Natural killer cell (primary cell): ENCODE measurements around the gene AFAP1. TPM values are rescaled to one million over a fixed set of nuclear protein-coding genes. Genes with fewer than 3 reads are reported as not detected.

Source experiments
- ATAC-seq, 3 donors: fragments of 150-1000 bp in 2 of 3; fragments of 200-7000 bp in 1 of 3; cut with Tn5 transposase; 1 replicate in 1 of 3; 2 replicates in 2 of 3; pipeline ENCODE4 v1.10.0; 2021; ENCODE audit warnings: mild to moderate bottlenecking in 2 of 3, moderate library complexity in 2 of 3
- DNase-seq, 2 donors: peaks; one replicate each; pipeline versions ENCODE4 v3.0.0 to v3.0.0-alpha.2; 2013 to 2021; ENCODE audit warnings: mixed read lengths in 1 of 2
- H3K27ac ChIP-seq: one replicate; pipeline ENCODE4 v1.5.1; 2013; ENCODE audit warnings: mild to moderate bottlenecking, low read length
- H3K27me3 ChIP-seq: one replicate; pipeline ENCODE4 v1.6.1; 2013; ENCODE audit warnings: low read length; ENCODE audit not compliant: control insufficient read depth, insufficient read depth
- H3K36me3 ChIP-seq: one replicate; pipeline ENCODE4 v1.6.1; 2013; ENCODE audit warnings: low read length; ENCODE audit not compliant: control insufficient read depth, insufficient read depth
- H3K4me1 ChIP-seq: one replicate; pipeline ENCODE4 v1.6.1; 2013; ENCODE audit warnings: low read length; ENCODE audit not compliant: control insufficient read depth, insufficient read depth
- H3K4me3 ChIP-seq: one replicate; pipeline ENCODE4 v1.5.1; 2013; ENCODE audit warnings: low read length
- H3K9me3 ChIP-seq: one replicate; pipeline ENCODE4 v1.6.1; 2013; ENCODE audit warnings: low read length; ENCODE audit not compliant: control insufficient read depth, insufficient read depth
- H3K27ac Mint-ChIP-seq, 2 donors: one replicate each; pipeline ENCODE4 v1.8.0; 2022; ENCODE audit warnings: mild to moderate bottlenecking in 2 of 2, mixed read lengths in 2 of 2, moderate library complexity in 1 of 2
- H3K27me3 Mint-ChIP-seq, 2 donors: one replicate each; pipeline ENCODE4 v1.8.0; 2022; ENCODE audit warnings: low read depth in 2 of 2, mixed read lengths in 2 of 2
- H3K36me3 Mint-ChIP-seq: one replicate; pipeline ENCODE4 v1.8.0; 2022; ENCODE audit warnings: mixed read lengths
- H3K4me1 Mint-ChIP-seq, 2 donors: one replicate each; pipeline ENCODE4 v1.8.0; 2022; ENCODE audit warnings: mixed read lengths in 2 of 2
- H3K4me3 Mint-ChIP-seq: one replicate; pipeline ENCODE4 v1.8.0; 2022; ENCODE audit warnings: mild to moderate bottlenecking, moderate library complexity, mixed read lengths
- H3K9me3 Mint-ChIP-seq, 2 donors: one replicate each; pipeline ENCODE4 v1.8.0; 2022; ENCODE audit warnings: mixed read lengths in 2 of 2
- WGBS: methylation state at CpG from one replicate; pipeline ENCODE4 v1.1.7; 2013; ENCODE audit warnings: missing lambda C conversion rate; ENCODE audit not compliant: insufficient coverage; 5-methylcytosine and 5-hydroxymethylcytosine counted together
- intact Hi-C: fragments of 100-400 bp; cut with micrococcal nuclease; formaldehyde crosslinking; loops from one replicate; pipeline ENCODE4 v1.14.2; 2022
- total RNA-seq, 4 donors: library from RNA; stranded (reverse); fragments of 120-200 nt in 1 of 4; gene quantifications; one replicate each; pipeline versions ENCODE4 v1.2.3 to v1.2.4, GENCODE V29; 2013 to 2022
- TF ChIP-seq, protein P1 (sequence below): fragments of 200-600 bp; IDR thresholded peaks from one replicate; pipeline ENCODE4 v1.8.0; 2022; ENCODE audit warnings: antibody characterized with exemption

AFAP1 gene
- total RNA-seq, 3 donors from 2014 or later (not counting 1 experiment from before 2014, with no cell fraction given) = 4.9 to 12.5 (median 9.5) TPM

DNA sequence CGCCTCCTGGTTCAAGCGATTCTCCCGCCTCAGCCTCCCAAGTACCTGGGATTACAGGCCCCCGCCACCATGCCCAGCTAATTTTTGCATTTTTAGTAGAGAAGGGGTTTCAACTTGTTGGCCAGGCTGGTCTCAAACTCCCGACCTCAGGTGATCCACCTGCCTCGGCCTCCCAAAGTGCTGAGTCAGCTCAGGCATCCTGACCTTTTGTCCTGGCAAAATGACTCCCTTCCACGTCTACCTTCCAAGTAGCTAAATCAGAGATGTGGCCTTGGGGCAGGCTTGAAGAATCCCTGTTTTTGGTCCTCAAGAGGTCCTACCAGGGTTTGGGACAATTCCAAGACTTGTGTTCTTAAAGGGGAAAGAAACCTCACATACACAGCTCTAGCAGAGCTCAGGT is 12.8 kb downstream of the AFAP1 start:
- Mint-ChIP-seq H3K9me3 (peaks cover 2 to 3% of the 10 kb centered on the region in 2 donors), H3K4me1 (peaks cover 5 to 15% of the 10 kb centered on the region in 2 donors)
- WGBS = 90% methylated on average over 7 of the region's 7 CpGs

DNA sequence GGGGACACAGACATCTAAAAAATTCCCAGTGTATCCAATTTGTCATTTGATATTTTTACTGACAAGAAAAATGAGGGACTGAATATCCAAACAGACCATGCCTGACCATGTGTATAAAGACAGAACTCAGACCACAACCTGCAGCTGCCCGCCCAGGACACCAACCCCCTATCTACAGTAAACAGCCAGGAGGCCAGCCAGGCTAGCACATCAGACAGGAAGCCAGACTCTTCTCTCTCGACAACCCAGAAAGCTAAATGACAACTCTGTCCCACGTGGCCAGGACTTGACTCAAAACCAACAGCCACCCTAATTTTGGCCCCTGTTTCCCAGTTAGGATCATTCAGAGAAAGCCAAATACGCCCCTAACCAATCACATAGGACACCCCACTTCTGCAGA is 15.1 kb downstream of the AFAP1 start:
- Histone ChIP-seq H3K4me3 (no peak overlapping the region), H3K27me3 (no peaks in the 10 kb centered on the region), H3K9me3 (peaks cover 4% of the 10 kb centered on the region), H3K36me3 (no peaks in the 10 kb centered on the region), H3K27ac (no peak overlapping the region), H3K4me1 (no peaks in the 10 kb centered on the region)
- DNase-seq = no peak
- peaks cover 2 to 3% of the 10 kb centered on the region in 2 donors for H3K9me3 Mint-ChIP-seq
- H3K27me3 Mint-ChIP-seq = peaks cover 2 to 3% of the 10 kb centered on the region in 2 donors
- 78% methylated on average over 4 of the region's 4 CpGs for WGBS
- H3K4me3 Mint-ChIP-seq = no peak overlapping the region
- TF ChIP-seq, protein P1, sequence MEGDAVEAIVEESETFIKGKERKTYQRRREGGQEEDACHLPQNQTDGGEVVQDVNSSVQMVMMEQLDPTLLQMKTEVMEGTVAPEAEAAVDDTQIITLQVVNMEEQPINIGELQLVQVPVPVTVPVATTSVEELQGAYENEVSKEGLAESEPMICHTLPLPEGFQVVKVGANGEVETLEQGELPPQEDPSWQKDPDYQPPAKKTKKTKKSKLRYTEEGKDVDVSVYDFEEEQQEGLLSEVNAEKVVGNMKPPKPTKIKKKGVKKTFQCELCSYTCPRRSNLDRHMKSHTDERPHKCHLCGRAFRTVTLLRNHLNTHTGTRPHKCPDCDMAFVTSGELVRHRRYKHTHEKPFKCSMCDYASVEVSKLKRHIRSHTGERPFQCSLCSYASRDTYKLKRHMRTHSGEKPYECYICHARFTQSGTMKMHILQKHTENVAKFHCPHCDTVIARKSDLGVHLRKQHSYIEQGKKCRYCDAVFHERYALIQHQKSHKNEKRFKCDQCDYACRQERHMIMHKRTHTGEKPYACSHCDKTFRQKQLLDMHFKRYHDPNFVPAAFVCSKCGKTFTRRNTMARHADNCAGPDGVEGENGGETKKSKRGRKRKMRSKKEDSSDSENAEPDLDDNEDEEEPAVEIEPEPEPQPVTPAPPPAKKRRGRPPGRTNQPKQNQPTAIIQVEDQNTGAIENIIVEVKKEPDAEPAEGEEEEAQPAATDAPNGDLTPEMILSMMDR = no peak
- ATAC-seq = no peak
- H3K36me3 Mint-ChIP-seq = no peaks in the 10 kb centered on the region
- H3K4me1 Mint-ChIP-seq = peaks cover 5 to 15% of the 10 kb centered on the region in 2 donors
- H3K27ac Mint-ChIP-seq = no peak overlapping the region
- intact Hi-C loops = no loop called here

More for the DNA sequence above, 12.8 kb downstream of the AFAP1 start:
- ATAC-seq (no peak), DNase-seq (no peak)
- intact Hi-C loops = no loop called here
- Mint-ChIP-seq H3K36me3 (no peaks in the 10 kb centered on the region), H3K27me3 (peaks cover 3 to 8% of the 10 kb centered on the region in 2 donors), H3K4me3 (no peak overlapping the region), H3K27ac (no peak overlapping the region)
- Histone ChIP-seq H3K4me1 (no peaks in the 10 kb centered on the region), H3K36me3 (no peaks in the 10 kb centered on the region), H3K4me3 (no peak overlapping the region), H3K27me3 (no peaks in the 10 kb centered on the region), H3K9me3 (peaks cover 4% of the 10 kb centered on the region), H3K27ac (no peak overlapping the region)
- TF ChIP-seq, protein P1 = no peak

DNA sequence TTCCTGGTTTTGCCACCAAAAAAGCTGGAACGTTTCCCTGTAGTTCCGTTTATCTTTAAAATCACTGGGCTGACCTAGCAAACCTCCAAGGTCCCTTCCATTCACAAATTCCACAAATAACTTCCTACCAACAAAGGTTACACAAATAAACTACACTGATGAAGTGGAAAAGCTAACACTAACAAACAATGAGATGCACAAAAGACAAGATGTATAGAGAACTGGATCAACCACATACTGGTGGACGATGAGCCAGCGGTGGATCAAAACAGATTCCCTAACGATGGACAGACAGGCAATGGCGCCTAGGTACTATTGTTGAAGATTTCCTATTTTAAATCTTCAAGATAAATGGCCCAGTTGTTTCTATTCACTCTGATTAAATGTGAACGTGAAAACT is 15.5 kb downstream of the AFAP1 start:
- Mint-ChIP-seq H3K9me3 (peaks cover 2 to 3% of the 10 kb centered on the region in 2 donors), H3K4me1 (peaks cover 5 to 15% of the 10 kb centered on the region in 2 donors), H3K36me3 (no peaks in the 10 kb centered on the region), H3K27me3 (peaks cover 0 to 3% of the 10 kb centered on the region in 2 donors), H3K27ac (no peak overlapping the region), H3K4me3 (no peak overlapping the region)
- WGBS = 80% methylated on average over 7 of the region's 7 CpGs
- Histone ChIP-seq H3K27ac (no peak overlapping the region), H3K9me3 (peaks cover 4% of the 10 kb centered on the region), H3K4me1 (no peaks in the 10 kb centered on the region), H3K4me3 (no peak overlapping the region), H3K27me3 (no peaks in the 10 kb centered on the region), H3K36me3 (no peaks in the 10 kb centered on the region)
- intact Hi-C loops = no loop called here
- no peak for ATAC-seq
- TF ChIP-seq, protein P1 = no peak
- DNase-seq = no peak

DNA sequence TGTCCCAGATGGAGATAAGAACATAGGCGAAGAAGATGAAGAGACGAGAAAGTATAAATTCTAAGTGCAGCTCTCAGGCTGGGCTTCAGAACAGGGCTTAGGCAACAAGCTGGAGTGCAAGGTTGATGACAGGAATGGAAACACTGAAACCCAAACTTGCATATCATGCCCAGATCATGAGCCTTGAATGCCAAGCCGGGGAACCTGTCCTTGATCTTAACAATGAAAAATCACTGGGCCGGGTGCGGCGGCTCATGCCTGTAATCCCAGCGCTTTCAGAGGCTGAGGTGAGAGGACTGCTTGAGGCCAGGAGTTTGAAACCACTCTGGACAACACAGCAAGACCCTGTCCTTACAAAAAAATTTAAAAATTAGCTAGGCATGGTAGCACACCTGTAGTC is 17.2 kb downstream of the AFAP1 start:
- Histone ChIP-seq H3K27me3 (no peaks in the 10 kb centered on the region), H3K36me3 (no peaks in the 10 kb centered on the region), H3K9me3 (peaks cover 4% of the 10 kb centered on the region), H3K4me3 (no peak overlapping the region), H3K4me1 (no peaks in the 10 kb centered on the region), H3K27ac (no peak overlapping the region)
- DNase-seq = no peak
- H3K36me3 Mint-ChIP-seq = no peaks in the 10 kb centered on the region
- WGBS = 96% methylated on average over 7 of the region's 7 CpGs
- TF ChIP-seq, protein P1 = no peak
- no peak for ATAC-seq
- H3K4me1 Mint-ChIP-seq = peaks cover 5 to 15% of the 10 kb centered on the region in 2 donors
- H3K27me3 Mint-ChIP-seq = peaks cover 3 to 6% of the 10 kb centered on the region in 2 donors
- intact Hi-C loops = no loop called here
- H3K27ac Mint-ChIP-seq = no peak overlapping the region
- H3K9me3 Mint-ChIP-seq = peaks cover 2 to 3% of the 10 kb centered on the region in 2 donors
- H3K4me3 Mint-ChIP-seq = no peak overlapping the region
